Smooth muscle cell of the brain vasculature (primary cell): ENCODE results near the gene LRRC59.
A peak's percentile ranks its signal among the peaks of the same experiment; 100 is the strongest.

ENCODE experiments used
- DNase-seq: peaks from one replicate; pipeline ENCODE4 v3.0.0-alpha.2; 2012; ENCODE audit warnings: low read depth, low spot score

LRRC59 gene

DNA sequence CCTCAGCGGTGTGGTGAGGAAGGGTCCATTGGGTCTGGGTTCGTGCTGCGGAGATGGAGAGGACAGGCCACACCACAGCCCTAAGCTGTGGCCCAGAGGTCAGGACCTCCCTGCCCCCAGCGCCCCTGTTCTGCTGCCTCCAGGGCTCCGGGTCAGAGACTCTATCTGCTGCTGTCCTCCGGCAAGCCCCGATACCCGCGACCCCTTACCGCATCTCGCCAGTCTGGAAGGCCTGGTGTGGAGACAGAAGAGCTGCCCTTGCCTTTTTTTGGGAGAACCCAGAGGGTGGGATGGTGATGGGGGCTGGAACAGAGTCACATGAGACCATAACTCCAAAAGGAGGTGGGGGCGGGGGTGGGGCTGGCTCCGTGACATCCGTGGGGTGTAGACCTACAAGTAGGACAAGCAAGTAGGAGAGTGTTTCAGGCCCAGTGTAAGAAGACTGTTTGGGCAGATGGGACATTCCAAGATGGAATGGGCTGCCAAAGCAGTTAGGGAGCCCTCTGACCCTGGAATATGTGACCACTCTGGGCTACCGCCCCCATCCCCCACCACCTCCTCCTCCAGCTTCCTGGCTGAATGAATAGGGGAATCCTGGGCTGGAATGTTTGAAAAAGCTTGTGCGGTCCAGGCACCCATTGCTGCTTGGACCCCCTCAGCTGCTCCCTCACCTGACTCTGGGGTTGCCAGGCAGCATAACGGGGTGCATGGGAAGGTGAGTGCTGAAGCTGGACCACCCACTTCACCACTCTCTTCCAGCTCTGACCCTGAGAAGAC, 50.0 kb downstream of the LRRC59 start:
- no peak for DNase-seq

DNA sequence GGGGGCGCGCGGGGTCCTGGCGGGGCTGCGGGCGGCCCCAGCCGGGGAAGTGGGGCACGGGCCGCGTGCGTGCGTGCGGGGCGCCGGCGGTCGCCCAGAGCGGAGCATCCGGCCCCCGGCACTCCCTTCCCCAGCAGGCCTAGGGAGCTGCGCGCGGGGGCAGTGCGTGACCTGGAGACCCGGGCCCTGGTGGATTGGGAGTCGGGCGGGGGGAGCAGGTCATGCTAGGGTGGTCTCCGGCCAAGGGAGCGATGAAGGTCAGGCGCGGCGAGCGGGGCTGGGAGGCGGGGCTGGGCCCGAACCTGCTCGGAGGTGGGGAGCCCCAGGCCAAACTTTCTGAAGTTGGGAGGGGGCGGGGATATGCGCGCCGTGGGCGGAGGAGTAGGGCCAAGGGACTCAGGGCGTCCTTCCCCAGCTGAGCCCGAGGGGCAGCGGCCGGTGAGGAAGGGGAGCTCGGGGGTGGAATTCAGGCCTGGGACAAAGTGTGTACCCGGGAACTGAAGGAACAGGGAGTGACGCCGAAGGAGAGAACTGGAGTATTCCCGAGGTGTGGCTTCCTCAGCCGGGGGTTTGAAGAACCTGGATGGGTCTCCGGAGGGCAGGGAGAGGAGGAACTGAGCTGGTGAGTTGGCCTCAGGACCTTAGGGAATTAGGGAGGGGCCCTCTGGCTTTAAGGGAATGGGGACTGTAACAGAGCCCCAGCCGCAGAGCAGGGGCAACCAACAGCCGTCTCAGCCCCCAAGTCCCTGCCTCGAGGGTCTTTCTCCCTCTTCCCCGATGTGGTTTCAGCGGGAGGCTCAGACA, 50.8 kb downstream of the LRRC59 start:
- no peak for DNase-seq

DNA sequence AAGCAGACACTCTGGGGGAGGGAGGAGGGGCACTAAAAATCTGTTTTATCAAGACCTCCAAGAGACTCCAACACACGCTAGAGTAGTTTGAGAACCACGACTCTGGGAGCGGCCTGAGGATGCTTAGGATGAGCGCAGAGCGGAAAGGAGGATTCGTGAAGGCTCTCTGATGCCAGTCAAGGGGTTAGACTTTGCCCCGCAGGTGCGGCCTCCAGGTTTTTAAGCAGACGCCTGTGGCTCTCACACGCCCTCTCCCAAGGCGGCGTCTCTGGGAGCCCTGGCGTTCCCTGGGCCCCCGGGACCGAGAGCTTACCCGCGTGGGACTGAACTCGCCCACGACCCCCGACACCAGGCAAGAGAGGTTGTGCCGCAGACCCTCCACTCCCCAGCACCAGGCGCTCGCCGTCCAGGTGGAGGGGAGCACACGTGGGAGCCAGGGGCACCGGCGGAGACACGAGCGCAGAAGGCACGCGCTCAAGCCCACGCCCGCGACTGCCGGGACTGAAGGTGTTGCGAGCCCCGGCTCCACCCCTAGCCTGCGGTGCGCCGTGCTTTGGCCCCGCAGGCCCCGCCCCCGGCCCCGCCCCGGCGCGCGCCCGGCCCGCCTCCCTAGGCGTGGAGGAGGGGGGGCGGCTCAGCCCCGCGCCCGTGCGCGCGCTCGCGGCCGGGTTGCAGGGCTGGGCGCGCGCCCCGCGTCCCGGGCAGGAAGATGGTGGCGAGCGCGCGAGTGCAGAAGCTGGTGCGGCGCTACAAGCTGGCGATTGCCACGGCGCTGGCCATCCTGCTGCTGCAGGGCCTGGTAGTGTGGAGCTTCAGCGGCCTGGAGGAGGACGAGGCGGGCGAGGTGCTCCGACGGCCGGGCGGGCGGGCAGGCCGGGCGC, 51.7 kb downstream of the LRRC59 start, which contains the start of gene XYLT2:
TSS of gene XYLT2 (plus strand) at position 695 of the 881 bp plus-strand sequence. CDS start at position 710, 15 bp downstream.
- no peak for DNase-seq

GRCh38 chr17:50344731-50345365, 52.5 kb downstream of the LRRC59 start:
- DNase-seq = no peak

DNA sequence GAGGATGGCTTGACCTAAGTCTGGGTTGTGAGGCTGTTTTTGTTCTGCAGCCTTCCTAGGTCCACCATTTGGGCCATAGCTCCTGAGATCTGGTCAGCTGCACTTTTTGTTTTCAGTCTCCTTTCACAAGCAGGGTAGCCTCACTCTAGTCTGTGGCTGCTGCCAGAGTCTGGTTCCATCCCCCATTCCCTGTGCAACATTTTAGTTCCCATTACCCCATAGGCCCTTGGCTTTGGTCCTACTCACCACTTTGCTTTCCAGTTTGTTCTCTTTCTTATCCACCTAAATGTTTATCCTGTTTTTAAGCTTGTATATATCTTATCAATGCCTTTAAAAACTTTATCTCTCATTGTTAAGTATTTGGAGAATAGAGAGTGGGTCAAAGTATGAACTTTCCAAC, 57.9 kb downstream of the LRRC59 start:
- DNase-seq = no peak

DNA sequence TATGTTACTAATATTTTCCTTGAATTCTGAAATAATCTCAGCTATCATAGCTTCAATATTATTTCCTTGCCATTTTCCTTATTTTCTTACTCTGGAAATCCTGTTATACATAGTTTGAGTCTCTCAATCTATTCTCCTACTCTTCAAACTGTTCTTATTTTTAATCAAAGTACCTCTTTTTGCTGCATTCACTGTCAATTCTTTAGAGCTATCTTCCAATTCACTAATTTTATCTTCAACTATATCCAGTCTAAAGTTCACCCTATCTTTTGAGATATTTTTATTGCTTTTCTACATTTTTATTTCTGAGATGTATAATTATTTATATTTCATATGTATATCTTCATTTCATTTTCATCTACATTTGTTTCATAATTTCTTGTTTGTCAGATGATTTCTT, 58.7 kb downstream of the LRRC59 start:
- DNase-seq = no peak

DNA sequence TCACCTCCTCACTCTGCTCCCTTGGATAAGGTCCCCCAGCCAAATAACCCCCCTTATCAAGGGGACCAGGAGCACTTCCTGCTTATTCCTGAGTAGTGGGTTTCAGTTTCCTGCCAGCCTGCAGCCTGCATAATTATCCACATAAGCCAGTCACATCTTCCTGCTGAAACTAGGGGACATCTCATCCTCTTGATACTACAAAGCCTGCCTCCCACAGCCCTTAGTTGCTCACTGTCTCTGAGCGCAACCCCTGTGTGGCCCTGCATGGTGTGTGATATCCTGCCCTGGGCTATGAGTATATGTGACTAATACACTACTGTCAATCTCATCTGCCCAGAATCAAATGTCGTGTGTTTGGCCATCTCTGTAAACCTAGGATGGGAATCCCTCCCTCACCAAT, 59.4 kb downstream of the LRRC59 start:
- DNase-seq = no peak

DNA sequence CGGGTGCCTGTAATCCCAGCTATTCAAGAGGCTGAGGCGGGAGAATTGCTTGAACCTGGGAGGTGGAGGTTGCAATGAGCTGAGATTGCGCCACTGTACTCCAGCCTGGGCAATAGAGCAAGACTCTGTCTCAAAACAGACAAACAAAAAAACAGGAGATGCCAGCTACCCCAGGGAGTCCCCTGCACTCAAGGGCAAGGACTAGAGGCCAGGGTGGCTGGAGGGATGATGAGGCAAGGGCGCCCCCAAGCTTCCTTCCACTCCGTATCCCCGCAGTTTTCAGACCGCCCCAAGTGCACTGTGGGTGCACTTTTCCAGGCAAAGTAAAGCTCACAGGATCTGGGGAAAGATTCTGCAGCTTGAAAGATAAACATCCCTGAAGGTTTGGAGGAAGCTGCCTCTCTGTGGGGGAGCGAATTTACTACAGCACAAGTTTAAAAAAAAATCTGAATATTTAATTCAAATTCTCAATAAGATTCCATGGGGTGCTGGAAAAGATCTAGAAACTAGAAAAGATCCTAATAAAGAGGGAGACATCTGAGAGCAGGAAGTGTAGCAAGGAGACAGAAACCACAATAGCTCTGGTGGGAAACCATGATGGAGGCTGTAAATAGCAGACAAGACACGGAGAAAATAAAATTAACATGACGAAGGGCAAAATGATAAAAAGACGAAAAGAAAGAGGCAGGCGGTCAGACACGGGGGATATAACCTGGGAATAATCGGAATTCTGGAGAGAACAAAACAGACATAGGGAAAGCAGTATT, 63.8 kb downstream of the LRRC59 start:
- peak; percentile 72 for DNase-seq

DNA sequence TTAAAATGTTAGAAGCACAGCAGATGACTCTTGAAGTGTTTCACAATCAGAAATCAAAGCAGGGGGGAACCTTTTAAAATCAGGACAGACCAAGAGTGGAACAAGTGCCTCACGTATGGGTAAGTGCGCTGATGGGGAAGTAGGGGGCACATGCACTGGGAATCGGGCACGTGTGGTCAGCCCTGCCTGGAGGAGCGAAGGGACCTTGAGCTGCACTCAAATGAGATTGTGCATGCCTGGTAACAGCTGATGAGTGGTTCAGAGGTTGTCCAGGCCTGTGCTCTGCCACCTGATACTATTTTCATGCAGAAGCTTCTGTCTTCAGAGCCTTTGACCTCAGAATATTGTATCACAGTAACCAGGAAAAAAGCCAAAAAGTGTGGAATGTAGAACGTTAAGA, 65.1 kb downstream of the LRRC59 start:
- no peak for DNase-seq
